Keratinocyte (primary cell): Measurements from ENCODE around the gene RXRA. TPM values are rescaled to one million over a fixed set of nuclear protein-coding genes. Genes with fewer than 3 reads are reported as not detected.

Experiments
- DNase-seq: peaks from one replicate; pipeline ENCODE4 v3.0.0-alpha.2; 2011; ENCODE audit warnings: low read depth, missing footprints, low spot score
- FAIRE-seq: peaks from 2 replicates; lab custom pipeline; 2011; peaks lifted over from hg19 to GRCh38; lab: Jason Lieb, UNC
- H2AFZ ChIP-seq: 2 replicates; pipeline ENCODE4 v1.6.0; 2012; ENCODE audit warnings: low read length, control low read depth, inconsistent platforms; ENCODE audit not compliant: control insufficient read depth
- H3K27ac ChIP-seq: 2 replicates; pipeline ENCODE4 v1.5.1; 2011; ENCODE audit warnings: low read length; ENCODE audit not compliant: control insufficient read depth, insufficient read depth
- H3K27me3 ChIP-seq: 3 replicates; pipeline ENCODE4 v1.6.0; 2011; ENCODE audit warnings: low read length; ENCODE audit not compliant: control insufficient read depth, insufficient read depth; ENCODE audit errors: extremely low read depth
- H3K36me3 ChIP-seq, 2 experiments: 2 replicates in 1 of 2; 3 replicates in 1 of 2; pipeline ENCODE4 v1.5.1; 2011; ENCODE audit warnings: low read length in 2 of 2, mild to moderate bottlenecking in 1 of 2; ENCODE audit not compliant: control insufficient read depth in 2 of 2, insufficient read depth in 2 of 2; ENCODE audit errors: extremely low read depth in 1 of 2
- H3K4me1 ChIP-seq: 3 replicates; pipeline ENCODE4 v1.5.1; 2011; ENCODE audit warnings: low read length; ENCODE audit not compliant: control insufficient read depth, insufficient read depth; ENCODE audit errors: extremely low read depth
- H3K4me2 ChIP-seq: 3 replicates; pipeline ENCODE4 v1.6.0; 2011; ENCODE audit warnings: low read depth, low read length; ENCODE audit not compliant: control insufficient read depth, insufficient read depth; ENCODE audit errors: extremely low read depth
- H3K4me3 ChIP-seq, 3 experiments: fragments of 200-600 bp in 1 of 3; sonication (generic) in 1 of 3; 2 replicates in 2 of 3; 3 replicates in 1 of 3; pipeline ENCODE4 v1.5.1; 2011 to 2016; ENCODE audit warnings: low read length in 3 of 3, mild to moderate bottlenecking in 3 of 3, control low read depth in 2 of 3, inconsistent platforms in 1 of 3, low read depth in 1 of 3, mixed read lengths in 1 of 3, mixed run types in 1 of 3, moderate library complexity in 1 of 3; ENCODE audit not compliant: control insufficient read depth in 2 of 3, insufficient read depth in 2 of 3; ENCODE audit errors: extremely low read depth in 1 of 3
- H3K79me2 ChIP-seq: 2 replicates; pipeline ENCODE4 v1.6.0; 2012; ENCODE audit warnings: low read length; ENCODE audit not compliant: control insufficient read depth, insufficient read depth
- H3K9ac ChIP-seq: 3 replicates; pipeline ENCODE4 v1.6.0; 2011; ENCODE audit warnings: low read length; ENCODE audit not compliant: control insufficient read depth, insufficient read depth; ENCODE audit errors: extremely low read depth
- H3K9me1 ChIP-seq: 3 replicates; pipeline ENCODE4 v1.6.0; 2011; ENCODE audit warnings: low read length; ENCODE audit not compliant: control insufficient read depth, insufficient read depth; ENCODE audit errors: extremely low read depth
- H3K9me3 ChIP-seq: 2 replicates; pipeline ENCODE4 v1.5.1; 2012; ENCODE audit warnings: low read depth, low read length; ENCODE audit not compliant: control insufficient read depth
- H4K20me1 ChIP-seq: 3 replicates; pipeline ENCODE4 v1.6.0; 2011; ENCODE audit warnings: low read length; ENCODE audit not compliant: control insufficient read depth, insufficient read depth; ENCODE audit errors: extremely low read depth
- EZH2 ChIP-seq: IDR thresholded peaks from one replicate; pipeline ENCODE4 v1.6.1; 2012; ENCODE audit warnings: inconsistent platforms, mild to moderate bottlenecking, low read length, moderate library complexity
- dilution Hi-C: fragments of 300-500 bp; cut with MboI; formaldehyde crosslinking; loops from one replicate; pipeline ENCODE4 v1.7.0; 2020; ENCODE audit warnings: low sequenced_read_pairs; ENCODE audit not compliant: extremely low pct_ligation_motif_present
- polyA plus RNA-seq, 5 experiments: library from polyadenylated mRNA; depleted of rRNA in 3 of 5; stranded (reverse) in 3 of 5; stranded (forward) in 1 of 5; unstranded in 1 of 5; fragments of >200 nt; gene quantifications; 1 replicate in 1 of 5; 2 replicates in 3 of 5; 3 replicates in 1 of 5; pipeline versions ENCODE4 v1.2.1 to v1.2.3, GENCODE V29; 2011 to 2012; ENCODE audit warnings: missing spikeins in 2 of 5, low read depth in 1 of 5, low replicate concordance in 1 of 5
- TF ChIP-seq, protein P1 (sequence below), 3 experiments: IDR thresholded peaks in 1 of 3; conservative IDR thresholded peaks in 1 of 3; optimal IDR thresholded peaks in 1 of 3; 2 replicates in 2 of 3; 3 replicates in 1 of 3; pipeline versions ENCODE3 to v1.5.1; 2011; ENCODE audit warnings: low read length in 3 of 3, mild to moderate bottlenecking in 3 of 3, moderate library complexity in 2 of 3, control low read depth in 1 of 3, inconsistent platforms in 1 of 3; ENCODE audit not compliant: insufficient read depth in 2 of 3; ENCODE audit errors: extremely low read depth in 1 of 3

The RXRA gene
- polyA plus RNA-seq, 1 donor (not counting 4 experiments of a cell fraction or from before 2014, with no cell fraction given): 9.7 TPM

DNA sequence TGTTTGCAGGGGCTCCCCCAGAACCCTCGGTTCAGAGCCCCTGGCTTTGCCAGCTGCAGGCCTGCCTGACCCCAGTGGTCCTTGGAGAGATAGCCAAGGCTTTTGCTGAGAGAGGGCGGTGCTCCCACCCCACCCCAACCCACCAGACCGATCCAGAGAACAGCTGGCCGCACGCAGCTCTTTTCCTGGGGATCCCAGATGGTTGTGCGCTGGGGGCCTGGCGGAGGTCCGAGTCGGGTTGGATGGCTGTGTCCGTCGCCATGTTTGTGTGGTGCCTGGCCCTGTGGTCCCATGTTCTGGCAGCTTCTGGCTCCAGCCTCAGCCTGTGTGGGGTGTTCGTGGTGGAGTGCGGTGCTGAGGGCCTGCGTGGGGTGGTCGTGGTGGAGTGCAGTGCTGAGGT lies 97.5 kb downstream of the RXRA start:
- H3K4me1 ChIP-seq: no peaks in the 10 kb centered on the region
- H3K4me2 ChIP-seq: no peak overlapping the region
- no peaks in the 10 kb centered on the region for H3K9me3 ChIP-seq
- no peak overlapping the region for H2AFZ ChIP-seq
- peaks cover 6 to 19% of the 10 kb centered on the region in 2 experiments for H3K36me3 ChIP-seq
- H3K9ac ChIP-seq: no peak overlapping the region
- no peaks in the 10 kb centered on the region for H3K79me2 ChIP-seq
- H3K27me3 ChIP-seq: no peaks in the 10 kb centered on the region
- H3K9me1 ChIP-seq: no peaks in the 10 kb centered on the region
- FAIRE-seq: no peak
- no peak for DNase-seq
- peaks cover 8% of the 10 kb centered on the region for H4K20me1 ChIP-seq
- no peak for TF ChIP-seq EZH2
- TF ChIP-seq, protein P1, sequence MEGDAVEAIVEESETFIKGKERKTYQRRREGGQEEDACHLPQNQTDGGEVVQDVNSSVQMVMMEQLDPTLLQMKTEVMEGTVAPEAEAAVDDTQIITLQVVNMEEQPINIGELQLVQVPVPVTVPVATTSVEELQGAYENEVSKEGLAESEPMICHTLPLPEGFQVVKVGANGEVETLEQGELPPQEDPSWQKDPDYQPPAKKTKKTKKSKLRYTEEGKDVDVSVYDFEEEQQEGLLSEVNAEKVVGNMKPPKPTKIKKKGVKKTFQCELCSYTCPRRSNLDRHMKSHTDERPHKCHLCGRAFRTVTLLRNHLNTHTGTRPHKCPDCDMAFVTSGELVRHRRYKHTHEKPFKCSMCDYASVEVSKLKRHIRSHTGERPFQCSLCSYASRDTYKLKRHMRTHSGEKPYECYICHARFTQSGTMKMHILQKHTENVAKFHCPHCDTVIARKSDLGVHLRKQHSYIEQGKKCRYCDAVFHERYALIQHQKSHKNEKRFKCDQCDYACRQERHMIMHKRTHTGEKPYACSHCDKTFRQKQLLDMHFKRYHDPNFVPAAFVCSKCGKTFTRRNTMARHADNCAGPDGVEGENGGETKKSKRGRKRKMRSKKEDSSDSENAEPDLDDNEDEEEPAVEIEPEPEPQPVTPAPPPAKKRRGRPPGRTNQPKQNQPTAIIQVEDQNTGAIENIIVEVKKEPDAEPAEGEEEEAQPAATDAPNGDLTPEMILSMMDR (optimal IDR thresholded peaks at IDR 0.05 in 1 of 3, IDR thresholded peaks at IDR 0.05 in 1 of 3, conservative IDR thresholded peaks at IDR 0.05 in 1 of 3; ENCODE audit: extremely low read depth in 1 of 3, insufficient read depth in 2 of 3, low read length in 3 of 3): no peak
- no peak overlapping the region for H3K27ac ChIP-seq
- dilution Hi-C loops: no loop called here
- H3K4me3 ChIP-seq: no peak overlapping the region

DNA sequence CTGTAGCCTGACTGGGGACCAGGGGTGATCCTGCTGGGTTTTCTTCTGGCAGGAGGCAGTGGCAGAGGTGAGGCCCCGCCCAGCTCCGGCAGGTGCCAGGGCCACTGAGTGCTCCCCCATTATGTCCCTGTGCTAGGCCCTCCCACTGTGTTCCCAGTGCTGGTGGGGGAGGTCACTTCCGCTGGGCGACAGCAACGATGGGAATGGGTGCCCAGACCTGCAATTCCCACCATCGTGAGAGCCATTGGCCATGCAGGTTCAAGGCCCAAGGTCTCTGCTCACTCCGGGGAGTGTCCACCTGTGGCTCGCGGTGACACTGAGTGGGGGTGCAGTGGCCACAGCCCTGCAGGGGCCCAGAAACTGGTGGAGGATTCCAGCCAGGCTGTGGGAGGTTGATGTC lies 98.6 kb downstream of the RXRA start:
- no peaks in the 10 kb centered on the region for H3K9me1 ChIP-seq
- H3K4me3 ChIP-seq: no peak overlapping the region
- DNase-seq (no peak), FAIRE-seq (no peak)
- no peak overlapping the region for H2AFZ ChIP-seq
- H3K9ac ChIP-seq: no peak overlapping the region
- H3K27me3 ChIP-seq: no peaks in the 10 kb centered on the region
- peaks cover 5% of the 10 kb centered on the region for H4K20me1 ChIP-seq
- dilution Hi-C loops: no loop called here
- no peak overlapping the region for H3K4me2 ChIP-seq
- no peaks in the 10 kb centered on the region for H3K9me3 ChIP-seq
- no peaks in the 10 kb centered on the region for H3K79me2 ChIP-seq
- no peaks in the 10 kb centered on the region for H3K4me1 ChIP-seq
- no peak overlapping the region for H3K27ac ChIP-seq
- H3K36me3 ChIP-seq: peaks cover 6 to 25% of the 10 kb centered on the region in 2 experiments
- TF ChIP-seq, protein P1 (optimal IDR thresholded peaks at IDR 0.05 in 1 of 3, IDR thresholded peaks at IDR 0.05 in 1 of 3, conservative IDR thresholded peaks at IDR 0.05 in 1 of 3; ENCODE audit: extremely low read depth in 1 of 3, insufficient read depth in 2 of 3, low read length in 3 of 3): no peak
- TF ChIP-seq EZH2: no peak
